Measurements from ENCODE around the gene SLC25A47. TPM values are rescaled to one million over a fixed set of nuclear protein-coding genes. Genes with fewer than 3 reads are reported as not detected.

Gene SLC25A47, protein sequence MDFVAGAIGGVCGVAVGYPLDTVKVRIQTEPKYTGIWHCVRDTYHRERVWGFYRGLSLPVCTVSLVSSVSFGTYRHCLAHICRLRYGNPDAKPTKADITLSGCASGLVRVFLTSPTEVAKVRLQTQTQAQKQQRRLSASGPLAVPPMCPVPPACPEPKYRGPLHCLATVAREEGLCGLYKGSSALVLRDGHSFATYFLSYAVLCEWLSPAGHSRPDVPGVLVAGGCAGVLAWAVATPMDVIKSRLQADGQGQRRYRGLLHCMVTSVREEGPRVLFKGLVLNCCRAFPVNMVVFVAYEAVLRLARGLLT
- total RNA-seq (2014; rRNA removed; shearing (Covaris generic)), result not detected in 2 replicates
- not detected in 2 replicates for polyA plus RNA-seq (2016; fragmentation: Nextera tagmentation; extraction: Ambion mirVana)

DNA sequence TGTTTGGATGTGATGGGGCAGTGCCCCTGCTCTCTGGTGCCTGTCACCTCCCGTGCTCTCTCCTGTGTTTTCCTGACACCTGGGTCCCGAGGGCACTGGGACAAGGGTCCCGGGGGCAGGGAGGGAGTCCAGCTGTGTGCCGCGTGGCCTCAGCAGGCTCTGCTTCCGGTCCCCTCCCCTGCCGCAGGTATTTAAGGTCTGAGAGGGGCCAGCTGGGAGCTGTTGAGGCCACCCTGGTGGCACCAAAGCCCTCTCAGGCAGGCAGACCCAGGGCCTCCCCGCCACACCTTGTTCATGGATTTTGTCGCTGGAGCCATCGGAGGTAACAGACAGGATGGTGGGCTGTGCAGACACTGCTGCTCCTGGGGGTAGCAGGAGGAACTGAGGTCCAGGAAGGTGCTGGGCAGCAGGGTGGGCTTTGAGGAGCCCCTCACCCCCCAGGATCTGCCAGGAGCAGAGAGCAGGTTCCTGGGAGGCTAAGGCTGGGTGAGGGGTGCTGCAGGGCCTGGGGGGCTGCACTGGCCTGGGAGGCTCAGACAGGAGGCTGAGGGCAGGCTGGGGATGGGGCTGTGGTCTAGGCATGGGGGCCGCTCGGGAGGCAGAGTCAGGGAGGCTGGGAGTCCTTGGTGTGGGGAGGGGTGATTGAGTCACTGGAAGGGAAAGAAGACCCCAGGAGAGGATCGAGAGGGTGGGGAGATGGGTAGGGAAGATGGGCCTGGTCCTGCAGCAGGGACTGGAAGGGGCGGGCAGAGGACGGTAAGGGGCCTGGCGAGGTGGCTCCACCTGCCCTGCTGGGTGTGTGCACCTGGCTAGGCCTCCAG is at the start of gene SLC25A47:
SLC25A47 (plus strand) TSS at position 219 of the 821 bp plus-strand sequence; CDS start at position 295, 76 bp downstream.
- H3K27ac ChIP-seq, result no peak within 1 kb of the TSS
- H3K9me2 ChIP-seq (ENCODE audit: insufficient read depth), result no peaks in the 10 kb centered on the region
- H3K4me3 ChIP-seq, result no peak within 1 kb of the TSS
- no peaks in the 10 kb centered on the region for H3K4me1 ChIP-seq (ENCODE audit: insufficient read depth)
- in situ Hi-C loops (cut with MboI), result no loop called here
- H3F3A ChIP-seq (ENCODE audit: insufficient read depth), result no peaks in the 10 kb centered on the region
- no peak within 1 kb of the TSS for H3K4me2 ChIP-seq (ENCODE audit: unreplicated experiment)
- DNase-seq, result no peak
- no peak within 1 kb of the TSS for H2AFZ ChIP-seq
- H3K9ac ChIP-seq, result no peak within 1 kb of the TSS
- H3K9me3 ChIP-seq (ENCODE audit: low read depth), result no peaks in the 10 kb centered on the region
- H3K79me2 ChIP-seq (ENCODE audit: insufficient read depth), result no peaks in the 10 kb centered on the region
- 74 to 80% methylated on average over 13 to 16 of the region's 16 CpGs for WGBS, 2 experiments (ENCODE audit: low coverage in 1 of 2, low lambda C conversion rate in 2 of 2, missing lambda C conversion rate in 2 of 2)
- no peaks in the 10 kb centered on the region for H3K27me3 ChIP-seq (replicated peaks; ENCODE audit: insufficient read depth)
- no peaks in the 10 kb centered on the region for H3K36me3 ChIP-seq (ENCODE audit: low read depth)
- no peak for TF ChIP-seq EZH2phosphoT487 (IDR thresholded peaks at IDR 0.05; ENCODE audit: insufficient read depth, low read depth)
- no peak for TF ChIP-seq EZH2 (IDR thresholded peaks at IDR 0.05; ENCODE audit: insufficient read depth, poor library complexity, severe bottlenecking)
- no peaks in the 10 kb centered on the region for H4K20me1 ChIP-seq (ENCODE audit: insufficient read depth)

DNA sequence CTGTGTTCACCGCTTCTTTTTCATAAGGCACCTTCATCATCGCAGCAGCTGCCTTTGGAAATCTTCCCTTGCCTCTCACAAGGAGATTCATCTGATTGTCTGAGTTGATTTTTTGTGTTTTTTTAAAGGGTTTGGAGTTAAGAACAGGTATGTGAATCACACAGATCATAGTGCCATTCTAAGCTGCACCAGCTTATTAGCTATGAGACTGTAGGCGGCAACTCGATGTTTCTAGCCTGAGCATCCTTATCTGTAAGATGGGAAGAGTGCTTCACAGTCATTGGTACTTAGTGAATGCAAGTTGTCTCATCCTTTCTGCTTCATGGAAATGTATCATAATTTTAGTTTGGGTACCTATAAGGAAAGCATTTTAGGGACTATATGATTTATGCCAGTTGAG is 48.9 kb upstream of the SLC25A47 start:
- no peak overlapping the region for H3K27ac ChIP-seq
- peaks cover 11% of the 10 kb centered on the region for H3K4me1 ChIP-seq (ENCODE audit: insufficient read depth)
- WGBS, 2 experiments (ENCODE audit: low coverage in 1 of 2, low lambda C conversion rate in 2 of 2, missing lambda C conversion rate in 2 of 2), result 95 to 96% methylated on average over 4 of the region's 4 CpGs
- H3K4me3 ChIP-seq, result no peak overlapping the region
- no peaks in the 10 kb centered on the region for H3K9me3 ChIP-seq (ENCODE audit: low read depth)
- in situ Hi-C loops (cut with MboI), result no loop called here
- peaks cover 100% of the 10 kb centered on the region for H3K79me2 ChIP-seq (ENCODE audit: insufficient read depth)
- no peak overlapping the region for H3K4me2 ChIP-seq (ENCODE audit: unreplicated experiment)
- no peaks in the 10 kb centered on the region for H3K27me3 ChIP-seq (replicated peaks; ENCODE audit: insufficient read depth)
- no peak for DNase-seq
- no peak overlapping the region for H3K9ac ChIP-seq
- no peaks in the 10 kb centered on the region for H3K9me2 ChIP-seq (ENCODE audit: insufficient read depth)
- peaks cover 7% of the 10 kb centered on the region; the same call in 1 of the 2 replicates for H3F3A ChIP-seq (ENCODE audit: insufficient read depth)
- TF ChIP-seq EZH2 (IDR thresholded peaks at IDR 0.05; ENCODE audit: insufficient read depth, poor library complexity, severe bottlenecking), result no peak
- no peak for TF ChIP-seq EZH2phosphoT487 (IDR thresholded peaks at IDR 0.05; ENCODE audit: insufficient read depth, low read depth)
- no peak overlapping the region for H2AFZ ChIP-seq
- peaks cover 17% of the 10 kb centered on the region for H3K36me3 ChIP-seq (ENCODE audit: low read depth)
- peaks cover 2% of the 10 kb centered on the region for H4K20me1 ChIP-seq (ENCODE audit: insufficient read depth)

DNA sequence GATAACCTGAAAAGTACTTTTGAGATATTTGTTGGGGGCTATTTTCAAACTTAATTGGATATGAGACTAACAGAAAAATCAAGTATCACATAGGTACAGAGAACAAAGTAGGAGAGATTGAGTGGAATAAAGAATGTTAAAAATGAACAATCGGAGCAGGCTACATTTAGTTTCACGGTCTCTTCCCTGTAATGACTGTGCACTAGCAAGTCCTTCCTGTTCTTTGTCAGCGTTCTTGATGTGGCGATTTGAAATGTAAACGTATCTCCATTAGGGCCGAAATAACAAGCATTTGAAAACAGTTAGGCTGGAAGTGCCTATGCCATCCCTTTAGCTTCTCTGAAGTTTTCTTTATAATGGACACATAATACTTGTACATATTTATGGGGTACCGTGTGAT is 47.9 kb upstream of the SLC25A47 start:
- H3F3A ChIP-seq (ENCODE audit: insufficient read depth), result peaks cover 10% of the 10 kb centered on the region; the same call in 1 of the 2 replicates

DNA sequence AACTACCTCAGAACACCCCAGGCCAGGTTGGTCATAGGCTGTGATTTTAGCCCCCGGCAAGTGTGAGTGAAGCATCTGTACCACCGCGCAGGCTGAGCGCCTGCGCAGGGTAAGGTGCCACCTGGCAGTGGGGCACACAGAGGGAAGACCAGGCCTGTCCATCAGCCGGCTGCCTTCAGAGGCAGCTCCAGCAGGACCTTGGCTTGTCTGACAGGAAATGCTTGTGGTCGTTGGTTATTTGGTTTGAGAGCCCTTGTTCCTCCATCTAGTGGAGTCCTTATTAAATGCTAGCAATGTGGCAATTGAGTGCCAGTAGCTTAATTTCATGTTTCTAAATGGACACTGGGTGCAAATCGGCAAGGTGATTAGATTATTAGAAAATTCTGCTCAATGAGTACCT is 44.4 kb upstream of the SLC25A47 start:
- no peak overlapping the region for H3K4me3 ChIP-seq
- H3K36me3 ChIP-seq (ENCODE audit: low read depth), result peaks cover 17% of the 10 kb centered on the region
- H2AFZ ChIP-seq, result no peak overlapping the region
- WGBS, 2 experiments (ENCODE audit: low coverage in 1 of 2, low lambda C conversion rate in 2 of 2, missing lambda C conversion rate in 2 of 2), result 85 to 86% methylated on average over 8 of the region's 8 CpGs
- no peaks in the 10 kb centered on the region; the same call in 1 of the 2 replicates for H4K20me1 ChIP-seq (ENCODE audit: insufficient read depth)
- H3K27ac ChIP-seq, result peak overlapping the region; percentile 10; the same call in 1 of the 2 replicates
- no peaks in the 10 kb centered on the region for H3K9me3 ChIP-seq (ENCODE audit: low read depth)
- H3F3A ChIP-seq (ENCODE audit: insufficient read depth), result peaks cover 21% of the 10 kb centered on the region; the same call in 1 of the 2 replicates
- TF ChIP-seq EZH2phosphoT487 (IDR thresholded peaks at IDR 0.05; ENCODE audit: insufficient read depth, low read depth) (no peak), EZH2 (IDR thresholded peaks at IDR 0.05; ENCODE audit: insufficient read depth, poor library complexity, severe bottlenecking) (no peak)
- peaks cover 99% of the 10 kb centered on the region for H3K79me2 ChIP-seq (ENCODE audit: insufficient read depth)
- in situ Hi-C loops (cut with MboI), result no loop called here
- peak overlapping the region; percentile 43 for H3K4me2 ChIP-seq (ENCODE audit: unreplicated experiment)
- peak; percentile 69 for DNase-seq
- no peaks in the 10 kb centered on the region for H3K27me3 ChIP-seq (replicated peaks; ENCODE audit: insufficient read depth)
- peak overlapping the region; percentile 13; the same call in 1 of the 2 replicates for H3K9ac ChIP-seq
- no peaks in the 10 kb centered on the region for H3K9me2 ChIP-seq (ENCODE audit: insufficient read depth)
- H3K4me1 ChIP-seq (ENCODE audit: insufficient read depth), result peaks cover 15% of the 10 kb centered on the region

More for the DNA sequence above, 47.9 kb upstream of the SLC25A47 start:
- H3K4me3 ChIP-seq, result no peak overlapping the region
- no peaks in the 10 kb centered on the region for H3K9me2 ChIP-seq (ENCODE audit: insufficient read depth)
- H3K79me2 ChIP-seq (ENCODE audit: insufficient read depth), result peaks cover 100% of the 10 kb centered on the region
- no peak overlapping the region for H2AFZ ChIP-seq
- 92 to 96% methylated on average over 7 of the region's 7 CpGs for WGBS, 2 experiments (ENCODE audit: low coverage in 1 of 2, low lambda C conversion rate in 2 of 2, missing lambda C conversion rate in 2 of 2)
- TF ChIP-seq EZH2phosphoT487 (IDR thresholded peaks at IDR 0.05; ENCODE audit: insufficient read depth, low read depth), result no peak
- no peak for TF ChIP-seq EZH2 (IDR thresholded peaks at IDR 0.05; ENCODE audit: insufficient read depth, poor library complexity, severe bottlenecking)
- H3K4me1 ChIP-seq (ENCODE audit: insufficient read depth), result peaks cover 15% of the 10 kb centered on the region
- in situ Hi-C loops (cut with MboI), result no loop called here
- H3K36me3 ChIP-seq (ENCODE audit: low read depth), result peaks cover 17% of the 10 kb centered on the region
- H3K4me2 ChIP-seq (ENCODE audit: unreplicated experiment), result no peak overlapping the region
- no peaks in the 10 kb centered on the region for H3K27me3 ChIP-seq (replicated peaks; ENCODE audit: insufficient read depth)
- no peak overlapping the region for H3K27ac ChIP-seq
- H4K20me1 ChIP-seq (ENCODE audit: insufficient read depth), result no peaks in the 10 kb centered on the region; the same call in 1 of the 2 replicates
- H3K9ac ChIP-seq, result no peak overlapping the region
- no peak for DNase-seq
- no peaks in the 10 kb centered on the region for H3K9me3 ChIP-seq (ENCODE audit: low read depth)
